IMR-90 (cell line): ENCODE measurements around the gene GNB1L. TPM values are rescaled to one million over a fixed set of nuclear protein-coding genes. Genes with fewer than 3 reads are reported as not detected.

Source experiments
- ATAC-seq: fragments of 200-7000 bp; cut with Tn5 transposase; 2 replicates; pipeline ENCODE4 v1.9.1; 2020; ENCODE audit warnings: low read depth, mild to moderate bottlenecking, moderate library complexity
- BruUV-seq: library from RNA; stranded (reverse); fragments of 400-500 nt; replicated peaks from 2 replicates; lab custom pipeline; 2021; lab: Mats Ljungman, UMichigan
- CTCF ChIA-PET: fragments of 300-600 bp; formaldehyde crosslinking; extraction: SDS; loops from one replicate; lab custom pipeline; 2021; ENCODE audit warnings: antibody characterized with exemption; lab: Yijun Ruan, JAX
- POLR2A ChIA-PET: fragments of 300-600 bp; sonication (Branson Sonifier 250); formaldehyde crosslinking; loops from one replicate; lab custom pipeline; 2022; ENCODE audit warnings: antibody characterized with exemption; ENCODE audit not compliant: unreplicated experiment; lab: Charles Lee
- DNase-seq: peaks from one replicate; pipeline ENCODE4 v3.0.0; 2013
- H2AFZ ChIP-seq: replicated peaks from 2 replicates; pipeline ENCODE3; 2013; ENCODE audit warnings: low read length, mild to moderate bottlenecking; ENCODE audit not compliant: poor library complexity
- H2AK5ac ChIP-seq: 2 replicates; pipeline ENCODE4 v1.6.1; 2013; ENCODE audit warnings: low read depth, low read length, inconsistent platforms
- H2AK9ac ChIP-seq: replicated peaks from 2 replicates; pipeline ENCODE3; 2013; ENCODE audit warnings: mild to moderate bottlenecking, low read depth, low read length, moderate library complexity; ENCODE audit not compliant: poor library complexity
- H2BK120ac ChIP-seq: 2 replicates; pipeline ENCODE4 v1.6.1; 2013; ENCODE audit warnings: low read depth, low read length, inconsistent platforms
- H2BK15ac ChIP-seq: 3 replicates; pipeline ENCODE4 v1.6.1; 2013; ENCODE audit warnings: low read depth, low read length, inconsistent platforms
- H2BK20ac ChIP-seq: 2 replicates; pipeline ENCODE4 v1.6.1; 2013; ENCODE audit warnings: low read depth, mild to moderate bottlenecking, inconsistent platforms, low read length, moderate library complexity
- H2BK5ac ChIP-seq: 2 replicates; pipeline ENCODE4 v1.6.1; 2013; ENCODE audit warnings: mild to moderate bottlenecking, low read depth, low read length, inconsistent platforms; ENCODE audit not compliant: poor library complexity, severe bottlenecking
- H3K14ac ChIP-seq: replicated peaks from 2 replicates; pipeline ENCODE4 v1.6.1; 2013; ENCODE audit warnings: low read depth, low read length, inconsistent platforms
- H3K18ac ChIP-seq: 2 replicates; pipeline ENCODE4 v1.6.1; 2013; ENCODE audit warnings: low read depth, low read length, control low read depth
- H3K23ac ChIP-seq: 2 replicates; pipeline ENCODE4 v1.6.1; 2013; ENCODE audit warnings: low read depth, low read length, inconsistent platforms
- H3K27ac ChIP-seq: 2 replicates; pipeline ENCODE4 v1.5.1; 2013; ENCODE audit warnings: mild to moderate bottlenecking, control low read depth, low read length; ENCODE audit not compliant: insufficient read depth
- H3K27me3 ChIP-seq: 2 replicates; pipeline ENCODE4 v1.6.1; 2013; ENCODE audit warnings: low read length; ENCODE audit not compliant: control insufficient read depth, insufficient read depth
- H3K36me3 ChIP-seq: 2 replicates; pipeline ENCODE4 v1.6.1; 2013; ENCODE audit warnings: low read length, mixed read lengths; ENCODE audit not compliant: control insufficient read depth, insufficient read depth
- H3K4ac ChIP-seq: 2 replicates; pipeline ENCODE4 v1.6.1; 2013; ENCODE audit warnings: low read depth, low read length, inconsistent platforms
- H3K4me1 ChIP-seq: 2 replicates; pipeline ENCODE4 v1.6.1; 2013; ENCODE audit warnings: low read length, mixed read lengths; ENCODE audit not compliant: control insufficient read depth, insufficient read depth
- H3K4me2 ChIP-seq: 2 replicates; pipeline ENCODE4 v1.6.1; 2013; ENCODE audit warnings: low read depth, mild to moderate bottlenecking, control low read depth, low read length, moderate library complexity
- H3K4me3 ChIP-seq: 2 replicates; pipeline ENCODE4 v1.5.1; 2013; ENCODE audit warnings: low read depth, mild to moderate bottlenecking, control low read depth, low read length, moderate library complexity; ENCODE audit not compliant: insufficient read depth
- H3K56ac ChIP-seq: 2 replicates; pipeline ENCODE4 v1.6.1; 2013; ENCODE audit warnings: low read length, inconsistent platforms; ENCODE audit not compliant: insufficient read depth; ENCODE audit errors: extremely low read depth
- H3K79me1 ChIP-seq, 2 experiments: 2 replicates each; pipeline ENCODE4 v1.6.1; 2013; ENCODE audit warnings: low read length in 2 of 2, inconsistent platforms in 1 of 2, low read depth in 1 of 2
- H3K9ac ChIP-seq: 2 replicates; pipeline ENCODE4 v1.6.1; 2013; ENCODE audit warnings: low read depth, low read length, control low read depth
- H3K9me1 ChIP-seq: 2 replicates; pipeline ENCODE4 v1.6.1; 2013; ENCODE audit warnings: low read length, inconsistent platforms; ENCODE audit not compliant: insufficient read depth
- H3K9me3 ChIP-seq: 2 replicates; pipeline ENCODE4 v1.6.1; 2013; ENCODE audit warnings: low read length; ENCODE audit not compliant: control insufficient read depth, insufficient read depth
- H4K20me1 ChIP-seq: 2 replicates; pipeline ENCODE4 v1.6.1; 2013; ENCODE audit warnings: low read length, inconsistent platforms; ENCODE audit not compliant: insufficient read depth
- H4K5ac ChIP-seq: 2 replicates; pipeline ENCODE4 v1.6.1; 2013; ENCODE audit warnings: mild to moderate bottlenecking, low read depth, low read length, control low read depth
- H4K8ac ChIP-seq, 2 experiments: 2 replicates each; pipeline ENCODE4 v1.6.1; 2013; ENCODE audit warnings: low read depth in 2 of 2, low read length in 2 of 2, control low read depth in 1 of 2, inconsistent platforms in 1 of 2
- H4K91ac ChIP-seq: 2 replicates; pipeline ENCODE4 v1.6.1; 2013; ENCODE audit warnings: low read depth, low read length, inconsistent platforms; ENCODE audit not compliant: insufficient read depth
- CHD1 ChIP-seq: IDR thresholded peaks from 2 replicates; pipeline ENCODE4 v1.6.1; 2012; ENCODE audit warnings: low read depth, low read length, improper control_type of control experiment
- FOS ChIP-seq: fragments of 150-350 bp; IDR thresholded peaks from 2 replicates; pipeline ENCODE4 v1.6.1; 2016; ENCODE audit warnings: low read depth, low read length
- MAFK ChIP-seq: IDR thresholded peaks from 2 replicates; pipeline ENCODE4 v1.6.1; 2012; ENCODE audit warnings: low read depth, low read length, improper control_type of control experiment
- MXI1 ChIP-seq: IDR thresholded peaks from 2 replicates; pipeline ENCODE4 v1.6.1; 2012; ENCODE audit warnings: low read depth, mild to moderate bottlenecking, low read length, moderate library complexity, borderline replicate concordance
- NFE2L2 ChIP-seq: fragments of 150-350 bp; IDR thresholded peaks from 2 replicates; pipeline ENCODE4 v1.6.1; 2016; ENCODE audit warnings: low read depth, mild to moderate bottlenecking, low read length
- POLR2A ChIP-seq: IDR thresholded peaks from 2 replicates; pipeline ENCODE4 v1.6.1; 2012; ENCODE audit warnings: mild to moderate bottlenecking, low read depth, low read length
- RAD21 ChIP-seq: IDR thresholded peaks from 2 replicates; pipeline ENCODE4 v1.6.1; 2012; ENCODE audit warnings: low read length, improper control_type of control experiment
- RCOR1 ChIP-seq: IDR thresholded peaks from 2 replicates; pipeline ENCODE4 v1.6.1; 2012; ENCODE audit warnings: mild to moderate bottlenecking, low read length, improper control_type of control experiment; ENCODE audit not compliant: insufficient replicate concordance
- WGBS, 2 experiments: methylation state at CpG; one replicate each; pipeline versions ENCODE4 v1.1.5 to v1.1.7; 2013; ENCODE audit warnings: missing lambda C conversion rate in 2 of 2; ENCODE audit not compliant: insufficient read length in 1 of 2; ENCODE audit errors: extremely low coverage in 2 of 2; 5-methylcytosine and 5-hydroxymethylcytosine counted together
- dilution Hi-C: fragments of 300-500 bp; cut with HindIII; formaldehyde crosslinking; loops from one replicate; pipeline ENCODE4 v1.14.3; 2018; ENCODE audit warnings: low sequenced_read_pairs; ENCODE audit not compliant: unreplicated experiment
- in situ Hi-C: fragments of 300-500 bp; cut with MboI; formaldehyde crosslinking; loops from 3 replicates; pipeline ENCODE4 v1.14.3; 2019; ENCODE audit warnings: low sequenced_read_pairs, inconsistent platforms, mixed read lengths
- intact Hi-C: fragments of 100-400 bp; cut with micrococcal nuclease; formaldehyde crosslinking; loops from 2 replicates; pipeline ENCODE4 v1.10.0; 2022
- polyA plus RNA-seq, 3 experiments: library from polyadenylated mRNA; depleted of rRNA; stranded (reverse); fragments of >200 nt; gene quantifications; 2 replicates each; pipeline ENCODE4 v1.2.3, GENCODE V29; 2012; ENCODE audit warnings: low replicate concordance in 1 of 3
- total RNA-seq: library from RNA; depleted of rRNA; stranded (reverse); fragments of >200 nt; gene quantifications from 2 replicates; pipeline ENCODE4 v1.2.3, GENCODE V29; 2012
- TF ChIP-seq, protein P1 (sequence below): fragments of 150-350 bp; IDR thresholded peaks from 2 replicates; pipeline ENCODE4 v1.6.1; 2016; ENCODE audit warnings: low read depth, mild to moderate bottlenecking, low read length, moderate library complexity, borderline replicate concordance
- TF ChIP-seq, protein P2 (sequence below): fragments of 150-350 bp; IDR thresholded peaks from 2 replicates; pipeline ENCODE4 v1.6.1; 2017; ENCODE audit warnings: mild to moderate bottlenecking, antibody characterized with exemption, low read length, low read depth

Gene GNB1L
- total and polyA plus RNA-seq, 2 of the 4 experiments (the other 2 are of a cell fraction) = 2.5 to 4.4 TPM

GRCh38 chr22:19884954-19885751, 30.5 kb upstream of the GNB1L start:
- no peak overlapping the region for H3K23ac ChIP-seq
- H3K36me3 ChIP-seq = 0 out of 2 replicates have a peak, but pooled peaks cover 1% of the 10 kb centered on the region
- dilution Hi-C loops = no loop called here
- peaks cover 4% of the 10 kb centered on the region for H4K20me1 ChIP-seq
- H2AFZ ChIP-seq = no peak overlapping the region
- H3K4me3 ChIP-seq = no peak overlapping the region
- POLR2A ChIA-PET = no interaction called here
- peaks cover 60% of the 10 kb centered on the region for H3K9me1 ChIP-seq
- DNase-seq (no peak), ATAC-seq (no peak)
- H3K18ac ChIP-seq = no peak overlapping the region; the same call in 1 of the 2 replicates
- intact Hi-C loops = no loop called here
- peaks cover 7 to 47% of the 10 kb centered on the region in 2 experiments for H3K79me1 ChIP-seq
- CTCF ChIA-PET = no interaction called here
- peak overlapping the region; percentile 36 for H2BK5ac ChIP-seq
- no peak overlapping the region for H3K56ac ChIP-seq
- H3K4me1 ChIP-seq = peaks cover 43% of the 10 kb centered on the region
- H3K27me3 ChIP-seq = no peaks in the 10 kb centered on the region
- BruUV-seq = no TSS peak
- TF ChIP-seq, protein P1, sequence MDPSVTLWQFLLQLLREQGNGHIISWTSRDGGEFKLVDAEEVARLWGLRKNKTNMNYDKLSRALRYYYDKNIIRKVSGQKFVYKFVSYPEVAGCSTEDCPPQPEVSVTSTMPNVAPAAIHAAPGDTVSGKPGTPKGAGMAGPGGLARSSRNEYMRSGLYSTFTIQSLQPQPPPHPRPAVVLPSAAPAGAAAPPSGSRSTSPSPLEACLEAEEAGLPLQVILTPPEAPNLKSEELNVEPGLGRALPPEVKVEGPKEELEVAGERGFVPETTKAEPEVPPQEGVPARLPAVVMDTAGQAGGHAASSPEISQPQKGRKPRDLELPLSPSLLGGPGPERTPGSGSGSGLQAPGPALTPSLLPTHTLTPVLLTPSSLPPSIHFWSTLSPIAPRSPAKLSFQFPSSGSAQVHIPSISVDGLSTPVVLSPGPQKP = no peak
- TF ChIP-seq RAD21 (no peak), FOS (no peak), CHD1 (no peak), NFE2L2 (no peak), RCOR1 (no peak), MXI1 (no peak), MAFK (no peak), POLR2A (no peak)
- TF ChIP-seq, protein P2, sequence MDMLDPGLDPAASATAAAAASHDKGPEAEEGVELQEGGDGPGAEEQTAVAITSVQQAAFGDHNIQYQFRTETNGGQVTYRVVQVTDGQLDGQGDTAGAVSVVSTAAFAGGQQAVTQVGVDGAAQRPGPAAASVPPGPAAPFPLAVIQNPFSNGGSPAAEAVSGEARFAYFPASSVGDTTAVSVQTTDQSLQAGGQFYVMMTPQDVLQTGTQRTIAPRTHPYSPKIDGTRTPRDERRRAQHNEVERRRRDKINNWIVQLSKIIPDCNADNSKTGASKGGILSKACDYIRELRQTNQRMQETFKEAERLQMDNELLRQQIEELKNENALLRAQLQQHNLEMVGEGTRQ = no peak
- H4K91ac ChIP-seq = peak overlapping the region; percentile 92
- no peak overlapping the region for H2AK9ac ChIP-seq
- peak overlapping the region; percentile 92 for H2BK20ac ChIP-seq
- H4K5ac ChIP-seq = no peak overlapping the region
- no peak overlapping the region for H3K4me2 ChIP-seq
- no peak overlapping the region; the same call in 1 of the 2 replicates for H3K14ac ChIP-seq
- no peak overlapping the region for H3K9ac ChIP-seq
- H3K27ac ChIP-seq = no peak overlapping the region; the same call in 1 of the 2 replicates
- peak overlapping the region; percentile 97 for H2BK120ac ChIP-seq
- peak overlapping the region; percentile 96 for H2AK5ac ChIP-seq
- in situ Hi-C loops = no loop called here
- H2BK15ac ChIP-seq = peak overlapping the region; percentile 56; the same call in 1 of the 3 replicates
- 97% methylated on average over 19 of the region's 26 CpGs; no CpG with 5 or more reads in 1 of the 2 experiments for whole genome bisulfite sequencing, 2 experiments
- peak overlapping the region; percentile 63 to 92; a peak in 1 of 4 replicates for H4K8ac ChIP-seq
- H3K4ac ChIP-seq = peak overlapping the region; percentile 87
- no peaks in the 10 kb centered on the region for H3K9me3 ChIP-seq
